HG03103 (cell line): ENCODE results near the gene CNTNAP4.

Experiments used
- ATAC-seq: cut with Tn5 transposase; IDR thresholded peaks from one replicate; pipeline ENCODE4 v1.9.1; 2021; ENCODE audit warnings: low read depth; ENCODE audit not compliant: unreplicated experiment

CNTNAP4 gene

GRCh38 chr16:76483307-76483909 is 206.2 kb downstream of the CNTNAP4 start:
- ATAC-seq = no peak

GRCh38 chr16:76484020-76484419 is 206.8 kb downstream of the CNTNAP4 start:
- ATAC-seq = no peak

- ATAC-seq = no peak
These were observed 209.5 kb downstream of the CNTNAP4 start for GRCh38 chr16:76486740-76487139.

GRCh38 chr16:76487411-76488064 is 210.3 kb downstream of the CNTNAP4 start:
- no peak for ATAC-seq

DNA sequence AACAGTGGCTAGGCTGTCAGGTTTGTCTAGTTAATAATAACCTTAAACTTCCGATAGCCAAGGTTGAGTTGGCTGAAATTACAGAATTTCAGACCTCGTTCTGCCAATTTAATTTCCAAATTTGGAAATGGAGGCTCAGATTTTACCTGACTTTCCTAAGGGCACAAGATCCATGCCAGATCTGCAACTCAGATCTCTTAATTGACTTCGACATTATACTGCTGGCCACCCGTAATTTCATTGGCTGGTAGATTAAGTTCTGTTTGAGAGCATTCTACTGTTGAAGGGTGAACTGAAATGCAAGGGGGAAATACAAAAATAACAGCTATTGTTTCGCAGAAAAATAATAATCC is 210.8 kb downstream of the CNTNAP4 start:
- ATAC-seq = no peak

- ATAC-seq = no peak
These were observed 212.9 kb downstream of the CNTNAP4 start for GRCh38 chr16:76490036-76490639.

DNA sequence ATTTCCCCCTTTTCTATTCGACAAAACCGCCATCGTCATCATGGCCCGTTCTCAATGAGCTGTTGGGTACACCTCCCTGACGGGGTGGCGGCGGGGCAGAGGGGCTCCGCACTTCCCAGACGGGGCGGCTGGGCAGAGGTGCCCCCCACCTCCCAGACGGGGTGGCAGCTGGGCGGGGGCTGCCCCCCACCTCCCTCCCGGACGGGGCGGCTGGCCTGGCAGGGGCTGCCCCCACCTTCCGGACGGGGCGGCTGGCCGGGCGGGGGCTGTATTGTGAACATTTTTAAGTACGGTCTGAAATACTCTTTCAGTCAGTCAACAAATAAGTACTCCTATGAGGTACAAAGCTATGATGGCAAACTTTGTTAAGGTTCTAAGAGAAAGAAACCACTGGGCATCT is 222.8 kb downstream of the CNTNAP4 start:
- no peak for ATAC-seq

DNA sequence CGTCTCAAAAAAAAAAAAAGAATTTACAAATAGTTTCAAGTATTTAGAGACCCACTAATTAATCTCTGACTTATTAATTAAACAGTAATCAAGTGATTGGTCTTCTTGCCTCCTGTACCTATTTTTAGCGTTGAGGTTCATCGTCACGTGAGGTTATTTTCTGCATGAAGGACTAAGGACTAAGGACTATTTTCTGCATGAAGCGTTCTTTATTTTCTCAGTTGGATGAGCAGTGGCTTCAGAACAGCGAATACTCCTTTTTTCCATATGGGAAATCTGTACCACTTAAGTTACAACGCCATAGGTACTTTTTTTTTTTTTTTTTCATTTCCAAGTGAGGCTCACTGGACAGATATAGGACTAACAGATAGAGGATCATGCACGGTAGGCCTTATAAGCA is 224.9 kb downstream of the CNTNAP4 start:
- ATAC-seq = no peak

GRCh38 chr16:76502555-76502954 is 225.4 kb downstream of the CNTNAP4 start:
- ATAC-seq = no peak

DNA sequence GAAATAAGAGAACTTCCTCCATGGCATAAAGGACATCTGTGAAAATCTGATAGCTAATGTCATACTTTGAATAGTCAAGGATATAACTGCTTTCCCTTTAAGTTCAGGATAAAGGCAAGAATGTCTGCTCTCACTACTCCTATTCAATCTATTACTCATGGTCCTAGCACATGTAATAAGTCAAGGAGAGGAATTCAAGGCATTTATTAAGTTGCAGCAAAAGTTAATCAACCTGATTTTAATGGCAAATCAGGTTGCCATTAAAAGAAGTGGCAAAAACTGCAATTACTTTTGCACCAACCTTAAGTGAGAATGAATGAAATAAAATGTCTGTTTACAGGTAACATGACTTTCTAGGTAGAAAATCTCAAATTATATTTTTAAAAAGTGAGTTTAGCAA is 225.9 kb downstream of the CNTNAP4 start:
- ATAC-seq = no peak

- no peak for ATAC-seq
These were observed 234.0 kb downstream of the CNTNAP4 start for GRCh38 chr16:76511203-76511602.

DNA sequence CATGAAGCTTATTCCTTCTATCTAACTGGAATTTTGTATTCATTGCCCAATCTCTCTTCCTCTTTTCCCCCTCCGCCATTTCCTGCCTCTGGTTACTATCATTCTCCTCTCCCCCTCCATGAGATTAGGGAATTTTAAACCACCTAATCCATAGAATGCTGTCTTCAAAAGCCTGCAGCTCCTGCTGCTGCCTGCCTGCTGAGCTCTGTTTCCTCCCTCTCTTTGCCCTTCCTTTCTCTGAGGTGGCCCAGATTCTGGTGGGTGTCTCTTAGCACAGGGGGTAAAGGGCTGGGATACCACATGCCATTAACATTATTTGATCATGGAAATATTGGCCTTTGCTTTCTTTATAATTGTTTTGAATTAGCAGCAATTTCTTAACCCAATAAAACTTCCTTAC is 241.6 kb downstream of the CNTNAP4 start:
- ATAC-seq = no peak

- no peak for ATAC-seq
These were observed 247.2 kb downstream of the CNTNAP4 start for GRCh38 chr16:76524356-76524755.

DNA sequence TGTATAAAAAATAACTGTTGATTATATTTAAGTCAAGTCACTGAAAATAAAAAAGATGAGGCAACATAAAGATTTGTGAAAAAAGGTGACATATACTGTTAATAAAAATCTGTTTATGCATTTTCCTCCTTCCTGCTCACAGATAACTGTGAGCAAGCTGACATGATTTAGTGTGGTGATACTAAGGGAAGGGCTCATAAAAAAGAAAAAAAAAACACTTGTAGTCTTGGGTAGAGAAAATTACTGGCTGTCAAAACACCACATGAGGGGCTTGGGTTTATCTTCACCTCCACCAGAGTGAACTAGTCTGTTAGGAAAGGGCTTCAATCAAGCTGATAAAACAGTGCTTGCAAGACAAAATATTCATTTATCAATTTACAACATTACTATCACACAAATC is 247.6 kb downstream of the CNTNAP4 start:
- ATAC-seq = no peak

DNA sequence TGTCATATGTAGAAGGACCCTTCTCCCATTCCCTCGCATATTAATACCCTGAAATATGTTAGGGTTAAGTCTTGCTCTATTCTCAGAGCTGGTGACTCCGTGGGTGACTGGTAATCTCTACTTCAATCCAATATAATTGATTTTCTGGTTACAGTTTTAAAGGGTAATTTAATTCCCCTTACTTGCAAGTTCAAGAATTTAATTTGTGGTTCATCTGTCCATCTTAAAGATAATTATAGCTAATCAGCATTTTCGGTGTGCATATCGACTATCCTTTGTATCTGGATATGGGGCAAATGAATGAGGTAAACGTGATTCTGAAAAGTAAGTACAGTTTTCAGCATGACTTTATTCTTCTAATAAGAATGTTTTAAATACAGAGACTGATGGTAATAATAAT is 250.0 kb downstream of the CNTNAP4 start:
- ATAC-seq = no peak

DNA sequence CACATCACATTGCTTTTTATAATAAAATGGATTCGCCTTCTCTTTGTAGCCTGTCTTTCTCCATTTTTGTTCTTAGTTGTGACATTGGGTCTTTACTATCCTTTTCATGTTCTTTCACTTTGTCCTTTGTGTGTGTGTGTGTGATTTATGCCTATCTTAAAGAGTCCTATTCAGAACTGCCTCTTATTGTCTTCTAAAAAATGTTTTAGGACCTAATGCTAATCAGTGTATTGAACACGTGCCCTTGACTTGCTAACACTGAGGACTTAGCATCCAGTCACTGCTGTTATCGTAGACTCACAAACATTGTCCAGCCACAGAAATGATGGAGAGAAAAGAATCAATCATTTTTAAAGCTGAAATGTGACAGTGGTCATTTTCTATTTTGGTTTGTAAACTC is 251.9 kb downstream of the CNTNAP4 start:
- no peak for ATAC-seq

GRCh38 chr16:76531236-76531635 is 254.0 kb downstream of the CNTNAP4 start:
- ATAC-seq = no peak

DNA sequence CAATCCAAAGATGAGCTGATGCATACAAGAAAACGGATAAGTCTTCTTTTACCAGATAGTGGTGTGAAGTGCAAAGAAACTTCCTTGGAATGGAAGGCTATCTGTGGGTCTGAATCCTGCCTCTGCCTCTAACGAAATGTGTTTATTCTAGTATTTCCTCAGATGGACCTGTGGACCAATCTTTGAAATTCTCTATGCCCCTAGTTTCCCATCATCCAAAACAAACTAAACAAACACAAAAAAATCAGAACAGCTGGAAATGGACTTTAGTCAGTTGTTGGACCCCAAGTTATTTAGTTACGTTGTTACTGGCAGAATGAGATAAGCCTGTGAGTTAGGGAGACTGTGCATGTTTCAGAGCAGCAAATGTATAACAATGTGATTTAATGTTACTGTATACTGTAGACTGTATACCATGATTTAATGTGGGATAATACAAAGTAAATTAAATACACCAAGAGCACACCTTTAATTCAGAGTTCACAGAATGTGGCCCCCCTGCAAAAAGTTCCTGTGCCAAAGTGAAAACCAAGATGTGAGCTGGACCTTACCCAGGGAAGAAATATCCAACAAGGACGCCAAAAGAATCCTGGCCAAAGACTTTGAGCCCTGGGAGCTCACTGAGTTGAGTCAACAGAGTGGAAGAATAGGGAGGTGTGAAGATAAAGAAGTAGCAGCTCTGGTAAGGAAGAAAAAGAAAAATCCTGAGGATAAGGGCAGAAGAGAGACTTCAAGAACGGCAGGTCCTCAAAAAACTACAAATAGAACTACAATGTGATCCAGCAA is 255.2 kb downstream of the CNTNAP4 start:
- ATAC-seq = no peak

GRCh38 chr16:76539609-76540008 is 262.4 kb downstream of the CNTNAP4 start:
- no peak for ATAC-seq

GRCh38 chr16:76541070-76541469 is 263.9 kb downstream of the CNTNAP4 start:
- no peak for ATAC-seq

GRCh38 chr16:76565542-76565941 is 288.3 kb downstream of the CNTNAP4 start:
- no peak for ATAC-seq

DNA sequence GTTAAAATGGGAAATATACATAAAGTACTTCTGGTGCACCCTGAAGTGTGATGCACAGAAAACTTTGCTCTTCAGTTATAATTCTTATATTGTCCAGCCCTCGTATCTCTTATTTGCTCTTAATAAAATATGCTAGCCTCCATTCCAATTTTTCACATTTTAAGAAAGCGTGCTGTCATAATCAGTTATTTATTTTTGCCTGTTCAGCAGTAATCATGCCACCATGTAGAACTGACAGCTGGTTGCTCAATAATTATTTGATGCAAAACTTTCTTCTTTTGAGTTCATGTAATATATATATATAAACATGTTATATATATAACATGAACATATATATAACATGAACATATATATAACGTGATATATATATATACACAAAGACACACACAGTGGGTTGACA is 294.6 kb downstream of the CNTNAP4 start:
- no peak for ATAC-seq
